Thyroid gland (tissue), 4 donors: ENCODE results near the gene ARHGEF11. TPM values are rescaled to one million over a fixed set of nuclear protein-coding genes. Genes with fewer than 3 reads are reported as not detected.

Experiments
- DNase-seq, 2 donors: peaks; one replicate each; pipeline ENCODE4 v3.0.0-alpha.2; 2019
- H3K27ac ChIP-seq, 3 donors: fragments of 200-600 bp; sonication (generic); 1 replicate in 2 of 3; 2 replicates in 1 of 3; pipeline ENCODE4 v1.5.1; 2016 to 2019; ENCODE audit warnings: mild to moderate bottlenecking in 1 of 3, moderate library complexity in 1 of 3
- H3K27me3 ChIP-seq: fragments of 200-600 bp; sonication (generic); one replicate; pipeline ENCODE4 v1.5.1; 2019
- H3K36me3 ChIP-seq, 2 donors: fragments of 200-600 bp; sonication (generic); one replicate each; pipeline ENCODE4 v1.5.1; 2016 to 2019
- H3K4me1 ChIP-seq, 2 donors: fragments of 200-600 bp; sonication (generic); one replicate each; pipeline ENCODE4 v1.5.1; 2017 to 2019
- H3K4me3 ChIP-seq, 3 donors: fragments of 200-600 bp; sonication (generic); replicated peaks in 1 of 3; 1 replicate in 2 of 3; 2 replicates in 1 of 3; pipeline ENCODE4 v1.5.1; 2016; ENCODE audit warnings: mild to moderate bottlenecking in 1 of 3
- H3K9me3 ChIP-seq: fragments of 200-600 bp; sonication (generic); one replicate; pipeline ENCODE4 v1.5.1; 2017
- POLR2A ChIP-seq, 2 donors: fragments of 450-650 bp; IDR thresholded peaks; one replicate each; pipeline ENCODE4 v1.6.1; 2017; ENCODE audit warnings: antibody characterized with exemption in 2 of 2, mild to moderate bottlenecking in 2 of 2, moderate library complexity in 1 of 2
- WGBS, 2 donors: methylation state at CpG; one replicate each; pipeline ENCODE4 v1.1.5; 2017; 5-methylcytosine and 5-hydroxymethylcytosine counted together
- intact Hi-C: fragments of 100-400 bp; cut with DNase I; formaldehyde crosslinking; loops from one replicate; pipeline ENCODE4 v1.15.1; 2023
- total RNA-seq, 4 donors: library from RNA; depleted of rRNA; stranded (reverse); fragments of >200 nt; gene quantifications; one replicate each; pipeline ENCODE4 v1.2.3, GENCODE V29; 2016
- TF ChIP-seq, protein P1 (sequence below), 6 experiments: fragments of 200-600 bp in 3 of 6; fragments of 450-650 bp in 3 of 6; sonication (generic) in 3 of 6; IDR thresholded peaks; one replicate each; pipeline ENCODE4 v1.5.1; 2016 to 2019; ENCODE audit warnings: antibody characterized with exemption in 6 of 6, mild to moderate bottlenecking in 2 of 6, inconsistent platforms in 1 of 6, moderate library complexity in 1 of 6

Gene ARHGEF11
- total RNA-seq, 4 donors from 2014 or later, result 31.2 to 56.2 (median 47.4) TPM

DNA sequence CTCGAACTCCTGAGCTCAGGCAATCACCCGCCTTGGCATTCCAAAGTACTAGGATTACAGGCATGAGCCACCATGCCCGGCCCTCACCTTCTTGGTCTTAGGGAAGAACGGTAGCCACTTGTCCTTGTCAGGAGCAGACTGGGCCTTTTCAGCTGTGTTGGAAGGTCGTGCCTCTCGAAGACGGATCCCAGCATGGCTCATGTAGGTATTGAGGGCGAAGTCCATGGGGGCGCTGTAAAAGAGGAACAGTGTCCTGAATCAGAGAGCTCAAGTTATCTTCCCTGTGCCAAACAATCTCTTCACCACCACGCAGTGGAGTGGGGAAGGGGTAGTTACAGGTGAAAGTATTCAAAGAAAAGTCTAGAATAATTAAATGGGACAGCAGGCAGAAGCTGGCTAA, 89.2 kb downstream of the ARHGEF11 start:
- DNase-seq, result no peak
- 95 to 98% methylated on average over 10 of the region's 10 CpGs for WGBS, 2 donors
- no peak overlapping the region for H3K4me3 ChIP-seq
- H3K27ac ChIP-seq, result no peak overlapping the region
- TF ChIP-seq, protein P1, sequence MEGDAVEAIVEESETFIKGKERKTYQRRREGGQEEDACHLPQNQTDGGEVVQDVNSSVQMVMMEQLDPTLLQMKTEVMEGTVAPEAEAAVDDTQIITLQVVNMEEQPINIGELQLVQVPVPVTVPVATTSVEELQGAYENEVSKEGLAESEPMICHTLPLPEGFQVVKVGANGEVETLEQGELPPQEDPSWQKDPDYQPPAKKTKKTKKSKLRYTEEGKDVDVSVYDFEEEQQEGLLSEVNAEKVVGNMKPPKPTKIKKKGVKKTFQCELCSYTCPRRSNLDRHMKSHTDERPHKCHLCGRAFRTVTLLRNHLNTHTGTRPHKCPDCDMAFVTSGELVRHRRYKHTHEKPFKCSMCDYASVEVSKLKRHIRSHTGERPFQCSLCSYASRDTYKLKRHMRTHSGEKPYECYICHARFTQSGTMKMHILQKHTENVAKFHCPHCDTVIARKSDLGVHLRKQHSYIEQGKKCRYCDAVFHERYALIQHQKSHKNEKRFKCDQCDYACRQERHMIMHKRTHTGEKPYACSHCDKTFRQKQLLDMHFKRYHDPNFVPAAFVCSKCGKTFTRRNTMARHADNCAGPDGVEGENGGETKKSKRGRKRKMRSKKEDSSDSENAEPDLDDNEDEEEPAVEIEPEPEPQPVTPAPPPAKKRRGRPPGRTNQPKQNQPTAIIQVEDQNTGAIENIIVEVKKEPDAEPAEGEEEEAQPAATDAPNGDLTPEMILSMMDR (IDR thresholded peaks at IDR 0.05), result no peak
- no peak for TF ChIP-seq POLR2A (IDR thresholded peaks at IDR 0.05)
- no peaks in the 10 kb centered on the region for H3K27me3 ChIP-seq
- no peaks in the 10 kb centered on the region for H3K4me1 ChIP-seq
- H3K9me3 ChIP-seq, result no peaks in the 10 kb centered on the region
- H3K36me3 ChIP-seq, result peaks cover 56 to 60% of the 10 kb centered on the region in 2 donors
- intact Hi-C loops, result no loop called here

DNA sequence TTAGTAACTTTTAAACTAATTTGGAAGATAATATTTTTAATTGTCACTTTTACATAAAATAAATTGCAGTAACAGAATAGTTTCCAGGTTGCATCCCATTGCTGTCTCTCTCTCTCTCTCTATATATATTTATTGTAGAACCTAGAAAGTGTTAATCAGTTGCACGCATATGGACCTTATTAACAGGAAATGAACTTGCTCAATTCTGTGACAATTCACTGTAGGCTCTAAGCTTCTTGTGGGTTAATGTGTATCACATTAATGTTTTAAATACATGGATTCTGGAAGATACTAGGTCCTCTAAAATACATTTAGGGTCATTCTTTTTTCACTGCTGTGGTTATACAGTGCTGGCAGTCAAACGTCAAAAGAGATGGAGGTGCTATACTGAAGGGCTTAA, 92.0 kb downstream of the ARHGEF11 start:
- no peak for DNase-seq
- no peak overlapping the region for H3K4me3 ChIP-seq
- no peak for TF ChIP-seq POLR2A (IDR thresholded peaks at IDR 0.05)
- TF ChIP-seq, protein P1 (IDR thresholded peaks at IDR 0.05), result no peak
- intact Hi-C loops, result no loop called here
- H3K9me3 ChIP-seq, result no peaks in the 10 kb centered on the region
- no peaks in the 10 kb centered on the region for H3K27me3 ChIP-seq
- H3K36me3 ChIP-seq, result peaks cover 34 to 58% of the 10 kb centered on the region in 2 donors
- H3K4me1 ChIP-seq, result no peaks in the 10 kb centered on the region
- 78 to 90% methylated on average over 2 of the region's 2 CpGs for WGBS, 2 donors
- no peak overlapping the region for H3K27ac ChIP-seq

DNA sequence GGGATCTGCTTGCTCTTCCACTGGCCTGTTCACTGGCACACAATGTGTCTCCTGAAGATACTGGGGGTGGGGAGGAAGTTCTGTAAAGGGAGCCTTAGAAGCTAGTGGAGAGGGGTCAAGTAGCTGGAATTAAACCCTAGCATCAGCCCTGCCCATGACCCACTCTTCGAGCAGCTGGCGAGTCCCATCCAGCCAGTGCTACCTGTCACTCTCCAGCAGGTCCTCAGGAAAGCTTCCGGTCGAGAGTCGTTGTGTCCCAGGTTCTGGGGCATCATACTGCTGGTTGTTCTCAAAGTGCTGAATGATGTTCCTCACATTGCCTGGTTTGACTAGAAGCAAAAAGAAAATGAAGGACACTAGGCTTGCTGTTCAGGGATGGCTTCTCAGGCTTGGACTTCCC, 94.2 kb downstream of the ARHGEF11 start:
- no peak for TF ChIP-seq POLR2A (IDR thresholded peaks at IDR 0.05)
- TF ChIP-seq, protein P1 (IDR thresholded peaks at IDR 0.05), result no peak
- Histone ChIP-seq H3K4me3 (no peak overlapping the region), H3K9me3 (no peaks in the 10 kb centered on the region), H3K36me3 (peaks cover 39 to 56% of the 10 kb centered on the region in 2 donors), H3K27ac (no peak overlapping the region), H3K4me1 (no peaks in the 10 kb centered on the region), H3K27me3 (no peaks in the 10 kb centered on the region)
- intact Hi-C loops, result no loop called here
- 92 to 100% methylated on average over 4 to 5 of the region's 5 CpGs for WGBS, 2 donors
- no peak for DNase-seq

DNA sequence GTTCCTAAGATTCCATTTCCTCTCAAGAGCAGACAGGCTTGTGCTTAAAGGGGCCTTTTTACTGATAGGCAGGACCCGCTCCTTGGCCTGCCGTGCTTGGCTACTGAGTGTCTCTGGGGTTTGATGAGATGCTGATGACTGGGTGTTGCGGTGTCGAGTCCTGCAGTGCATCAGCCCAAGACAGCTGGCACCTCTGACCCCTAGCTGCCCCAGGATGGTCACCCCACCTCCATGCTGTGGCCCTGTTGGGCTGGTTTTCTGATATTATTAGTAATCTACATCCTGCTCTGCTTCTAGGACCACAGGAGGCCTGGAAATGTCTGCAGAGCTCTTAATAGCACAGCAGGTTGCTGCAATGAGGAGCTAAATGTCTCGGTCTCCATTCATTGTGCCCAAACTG, 96.4 kb downstream of the ARHGEF11 start:
- Histone ChIP-seq H3K9me3 (no peaks in the 10 kb centered on the region), H3K4me1 (peaks cover 0 to 5% of the 10 kb centered on the region in 2 donors), H3K36me3 (peaks cover 30 to 60% of the 10 kb centered on the region in 2 donors), H3K4me3 (no peak overlapping the region), H3K27ac (no peak overlapping the region), H3K27me3 (no peaks in the 10 kb centered on the region)
- TF ChIP-seq, protein P1 (IDR thresholded peaks at IDR 0.05), result no peak
- TF ChIP-seq POLR2A (IDR thresholded peaks at IDR 0.05), result no peak
- intact Hi-C loops, result no loop called here
- no peak for DNase-seq
- WGBS, 2 donors, result 91 to 100% methylated on average over 5 of the region's 5 CpGs

DNA sequence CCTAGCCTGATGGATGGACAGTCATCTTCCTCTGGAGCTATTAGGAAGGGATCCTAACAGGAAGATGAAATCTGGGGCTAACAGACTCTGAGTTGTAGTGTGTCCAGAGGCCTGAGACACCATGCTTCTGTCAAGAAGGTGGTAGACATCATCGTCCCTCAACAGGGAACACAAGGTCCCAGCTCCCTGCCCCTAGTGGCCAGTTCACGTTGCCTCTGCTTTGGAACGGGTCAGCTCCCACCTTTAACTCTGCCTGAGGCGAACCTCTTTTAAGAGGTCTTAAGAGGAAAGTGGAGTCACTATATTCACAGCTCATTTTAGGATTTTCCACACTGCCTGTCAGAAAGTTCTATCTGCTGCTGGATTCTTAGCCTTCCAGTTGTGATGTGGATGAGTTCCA, 96.8 kb downstream of the ARHGEF11 start:
- H3K27ac ChIP-seq, result no peak overlapping the region
- peaks cover 30 to 65% of the 10 kb centered on the region in 2 donors for H3K36me3 ChIP-seq
- TF ChIP-seq, protein P1 (IDR thresholded peaks at IDR 0.05), result no peak
- TF ChIP-seq POLR2A (IDR thresholded peaks at IDR 0.05), result no peak
- 79 to 84% methylated on average over 4 of the region's 4 CpGs for WGBS, 2 donors
- peaks cover 0 to 5% of the 10 kb centered on the region in 2 donors for H3K4me1 ChIP-seq
- no peaks in the 10 kb centered on the region for H3K9me3 ChIP-seq
- H3K27me3 ChIP-seq, result no peaks in the 10 kb centered on the region
- intact Hi-C loops, result no loop called here
- H3K4me3 ChIP-seq, result no peak overlapping the region
- no peak for DNase-seq
